Esophagus muscularis mucosa (tissue), 4 donors: Measurements from ENCODE around the gene TRPC4AP. TPM values are rescaled to one million over a fixed set of nuclear protein-coding genes. Genes with fewer than 3 reads are reported as not detected.

ENCODE experiments used
- DNase-seq: peaks from one replicate; pipeline ENCODE4 v3.0.0-alpha.2; 2017; ENCODE audit errors: extremely low spot score
- H3K27ac ChIP-seq, 4 donors: fragments of 200-600 bp; sonication (generic); replicated peaks in 1 of 4; 1 replicate in 3 of 4; 2 replicates in 1 of 4; pipeline ENCODE4 v1.5.1; 2016 to 2019; ENCODE audit warnings: mild to moderate bottlenecking in 1 of 4
- H3K27me3 ChIP-seq, 4 donors: fragments of 200-600 bp; sonication (generic); one replicate each; pipeline versions ENCODE4 v1.5.1 to v1.6.0; 2016 to 2019
- H3K36me3 ChIP-seq, 4 donors: fragments of 200-600 bp; sonication (generic); one replicate each; pipeline ENCODE4 v1.5.1; 2016 to 2019
- H3K4me1 ChIP-seq, 4 donors: fragments of 200-600 bp; sonication (generic); one replicate each; pipeline ENCODE4 v1.5.1; 2016 to 2019
- H3K4me3 ChIP-seq, 4 donors: fragments of 200-600 bp; sonication (generic); 1 replicate in 2 of 4; 2 replicates in 2 of 4; pipeline ENCODE4 v1.5.1; 2016 to 2019; ENCODE audit warnings: mild to moderate bottlenecking in 4 of 4, moderate library complexity in 1 of 4
- H3K9me3 ChIP-seq, 4 donors: fragments of 200-600 bp; sonication (generic); 1 replicate in 3 of 4; 2 replicates in 1 of 4; pipeline ENCODE4 v1.5.1; 2016 to 2019
- CTCF ChIP-seq, 3 experiments: fragments of 200-600 bp in 2 of 3; fragments of 450-650 bp in 1 of 3; sonication (generic) in 2 of 3; IDR thresholded peaks; one replicate each; pipeline ENCODE4 v1.5.1; 2017 to 2019; ENCODE audit warnings: antibody characterized with exemption in 3 of 3, mild to moderate bottlenecking in 2 of 3, moderate library complexity in 1 of 3
- EP300 ChIP-seq: sonication (generic); formaldehyde crosslinking; IDR thresholded peaks from one replicate; pipeline ENCODE4 v1.6.1; 2017; ENCODE audit warnings: antibody characterized with exemption
- POLR2A ChIP-seq: fragments of 450-650 bp; IDR thresholded peaks from one replicate; pipeline ENCODE4 v1.6.1; 2017; ENCODE audit warnings: antibody characterized with exemption, moderate library complexity, mild to moderate bottlenecking, low read depth
- POLR2AphosphoS5 ChIP-seq, 2 donors: sonication (generic); formaldehyde crosslinking; IDR thresholded peaks; one replicate each; pipeline ENCODE4 v1.6.1; 2017; ENCODE audit warnings: antibody characterized with exemption in 2 of 2
- WGBS: methylation state at CpG from one replicate; pipeline ENCODE4 v1.1.5; 2018; 5-methylcytosine and 5-hydroxymethylcytosine counted together
- intact Hi-C: fragments of 100-400 bp; cut with DNase I; formaldehyde crosslinking; loops from one replicate; pipeline ENCODE4 v1.15.1; 2023
- total RNA-seq, 4 donors: library from RNA; depleted of rRNA; stranded (reverse); fragments of >200 nt; gene quantifications; one replicate each; pipeline versions ENCODE4 v1.1.0 to v1.2.1, GENCODE V29; 2016

TRPC4AP gene
- total RNA-seq, 4 donors from 2014 or later, result 44.1 to 58.2 (median 52.1) TPM

- DNase-seq, result no peak
- intact Hi-C loops, result no loop called here
- peak overlapping the region in 1 of 4 donors; percentile 45 for H3K27ac ChIP-seq
- H3K4me3 ChIP-seq, result no peak overlapping the region
- H3K4me1 ChIP-seq, result peaks cover 13 to 23% (median 18%) of the 10 kb centered on the region in 4 donors
- peaks cover 24 to 94% (median 82%) of the 10 kb centered on the region in 4 donors for H3K36me3 ChIP-seq
- WGBS, result 94% methylated on average over 5 of the region's 5 CpGs
- no peaks in the 10 kb centered on the region for H3K9me3 ChIP-seq
- no peaks in the 10 kb centered on the region for H3K27me3 ChIP-seq
- TF ChIP-seq POLR2AphosphoS5 (IDR thresholded peaks at IDR 0.05) (no peak), CTCF (IDR thresholded peaks at IDR 0.05) (no peak), EP300 (no peak), POLR2A (no peak)
Observed at GRCh38 chr20:35133735-35134134, 41.1 kb upstream of the TRPC4AP start.

- intact Hi-C loops, result no loop called here
- Histone ChIP-seq H3K9me3 (no peaks in the 10 kb centered on the region), H3K36me3 (peaks cover 24 to 91% (median 81%) of the 10 kb centered on the region in 4 donors), H3K4me3 (no peak overlapping the region), H3K27ac (no peak overlapping the region), H3K27me3 (no peaks in the 10 kb centered on the region), H3K4me1 (peaks cover 13 to 23% (median 18%) of the 10 kb centered on the region in 4 donors)
- 100% methylated on average over 4 of the region's 5 CpGs for whole genome bisulfite sequencing
- no peak for TF ChIP-seq POLR2AphosphoS5 (IDR thresholded peaks at IDR 0.05)
- no peak for TF ChIP-seq EP300
- TF ChIP-seq CTCF (IDR thresholded peaks at IDR 0.05), result no peak
- no peak for TF ChIP-seq POLR2A
- no peak for DNase-seq
Observed at GRCh38 chr20:35133031-35133430, 40.4 kb upstream of the TRPC4AP start.

GRCh38 chr20:35131934-35132333 lies 39.3 kb upstream of the TRPC4AP start:
- Histone ChIP-seq H3K4me3 (no peak overlapping the region), H3K9me3 (no peaks in the 10 kb centered on the region), H3K4me1 (peaks cover 13 to 23% (median 18%) of the 10 kb centered on the region in 4 donors), H3K36me3 (peaks cover 20 to 91% (median 81%) of the 10 kb centered on the region in 4 donors), H3K27me3 (no peaks in the 10 kb centered on the region), H3K27ac (no peak overlapping the region)
- intact Hi-C loops, result no loop called here
- no peak for TF ChIP-seq CTCF (IDR thresholded peaks at IDR 0.05)
- no peak for TF ChIP-seq POLR2AphosphoS5 (IDR thresholded peaks at IDR 0.05)
- no peak for TF ChIP-seq POLR2A
- TF ChIP-seq EP300, result no peak
- 84% methylated on average over 4 of the region's 4 CpGs for WGBS
- DNase-seq, result no peak

- 93% methylated on average over 2 of the region's 2 CpGs for WGBS
- peaks cover 33 to 97% (median 92%) of the 10 kb centered on the region in 4 donors for H3K36me3 ChIP-seq
Observed at GRCh38 chr20:35129647-35130069, 37.1 kb upstream of the TRPC4AP start.

More at GRCh38 chr20:35129647-35130069, 37.1 kb upstream of the TRPC4AP start:
- TF ChIP-seq CTCF (IDR thresholded peaks at IDR 0.05), result no peak
- TF ChIP-seq EP300, result no peak
- TF ChIP-seq POLR2A, result no peak
- TF ChIP-seq POLR2AphosphoS5 (IDR thresholded peaks at IDR 0.05), result no peak
- Histone ChIP-seq H3K9me3 (no peaks in the 10 kb centered on the region), H3K4me1 (peaks cover 0 to 6% (median 4%) of the 10 kb centered on the region in 4 donors), H3K27me3 (no peaks in the 10 kb centered on the region), H3K27ac (no peak overlapping the region), H3K4me3 (no peak overlapping the region)
- DNase-seq, result no peak
- intact Hi-C loops, result no loop called here
